Body of pancreas (tissue), 4 donors: Measurements from ENCODE around the gene PRR12.

Source experiments
- POLR2A ChIP-seq, 3 donors: fragments of 450-650 bp; IDR thresholded peaks; one replicate each; pipeline ENCODE4 v1.6.1; 2016; ENCODE audit warnings: antibody characterized with exemption in 3 of 3, mild to moderate bottlenecking in 2 of 3
- TF ChIP-seq, protein P1 (sequence below), 7 experiments: fragments of 450-650 bp in 4 of 7; fragments of 200-600 bp in 3 of 7; sonication (generic) in 3 of 7; IDR thresholded peaks; one replicate each; pipeline ENCODE4 v1.5.1; 2016 to 2019; ENCODE audit warnings: antibody characterized with exemption in 7 of 7

DNA sequence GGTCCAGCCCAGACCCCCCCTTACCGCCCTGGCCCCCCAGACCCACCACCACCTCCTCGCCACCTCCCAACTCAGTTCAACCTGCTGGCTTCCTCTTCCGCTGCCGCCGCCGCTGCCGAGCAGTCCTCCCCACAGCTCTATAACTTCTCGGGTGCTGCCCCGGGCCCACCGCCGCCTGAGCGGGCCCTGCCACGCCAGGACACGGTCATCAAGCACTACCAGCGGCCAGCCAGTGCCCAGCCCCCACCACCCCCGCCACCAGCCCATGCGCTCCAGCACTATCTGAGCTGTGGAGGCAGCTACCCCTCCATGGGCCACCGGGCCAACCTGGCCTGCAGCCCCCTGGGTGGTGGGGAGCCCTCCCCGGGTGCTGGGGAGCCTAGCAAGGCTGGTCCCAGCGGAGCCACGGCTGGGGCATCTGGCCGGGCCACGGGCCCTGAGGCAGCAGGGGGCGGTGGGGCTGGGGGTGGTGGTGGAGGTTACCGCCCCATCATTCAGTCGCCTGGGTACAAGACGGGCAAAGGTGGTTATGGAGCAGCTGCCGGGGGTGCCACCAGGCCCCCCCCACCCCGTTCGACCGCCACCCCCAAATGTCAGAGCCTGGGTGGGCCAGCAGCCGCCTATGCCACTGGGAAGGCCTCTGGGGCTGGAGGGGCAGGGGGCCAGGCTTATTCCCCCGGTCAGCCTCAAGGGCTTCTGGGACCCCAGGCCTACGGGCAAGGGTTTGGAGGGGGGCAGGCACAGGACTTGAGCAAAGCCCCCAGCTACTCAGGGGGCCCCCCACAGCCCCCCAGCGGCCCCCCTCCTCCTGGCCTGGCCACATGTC is 4.2 kb downstream of the PRR12 start:
- TF ChIP-seq, protein P1, sequence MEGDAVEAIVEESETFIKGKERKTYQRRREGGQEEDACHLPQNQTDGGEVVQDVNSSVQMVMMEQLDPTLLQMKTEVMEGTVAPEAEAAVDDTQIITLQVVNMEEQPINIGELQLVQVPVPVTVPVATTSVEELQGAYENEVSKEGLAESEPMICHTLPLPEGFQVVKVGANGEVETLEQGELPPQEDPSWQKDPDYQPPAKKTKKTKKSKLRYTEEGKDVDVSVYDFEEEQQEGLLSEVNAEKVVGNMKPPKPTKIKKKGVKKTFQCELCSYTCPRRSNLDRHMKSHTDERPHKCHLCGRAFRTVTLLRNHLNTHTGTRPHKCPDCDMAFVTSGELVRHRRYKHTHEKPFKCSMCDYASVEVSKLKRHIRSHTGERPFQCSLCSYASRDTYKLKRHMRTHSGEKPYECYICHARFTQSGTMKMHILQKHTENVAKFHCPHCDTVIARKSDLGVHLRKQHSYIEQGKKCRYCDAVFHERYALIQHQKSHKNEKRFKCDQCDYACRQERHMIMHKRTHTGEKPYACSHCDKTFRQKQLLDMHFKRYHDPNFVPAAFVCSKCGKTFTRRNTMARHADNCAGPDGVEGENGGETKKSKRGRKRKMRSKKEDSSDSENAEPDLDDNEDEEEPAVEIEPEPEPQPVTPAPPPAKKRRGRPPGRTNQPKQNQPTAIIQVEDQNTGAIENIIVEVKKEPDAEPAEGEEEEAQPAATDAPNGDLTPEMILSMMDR (IDR thresholded peaks at IDR 0.05) = no peak
- TF ChIP-seq POLR2A (IDR thresholded peaks at IDR 0.05) = no peak
